Naive B cell (primary cell): ENCODE data around the gene DHX15. TPM values are rescaled to one million over a fixed set of nuclear protein-coding genes. Genes with fewer than 3 reads are reported as not detected.
A peak's percentile ranks its signal among the peaks of the same experiment; 100 is the strongest.

Source experiments
- ATAC-seq, 2 donors: fragments of 150-1000 bp; cut with Tn5 transposase; 2 replicates each; pipeline ENCODE4 v1.10.0; 2021; ENCODE audit warnings: low read depth in 2 of 2, mild to moderate bottlenecking in 2 of 2, moderate library complexity in 2 of 2
- DNase-seq: peaks from one replicate; pipeline ENCODE4 v3.0.0; 2022
- H3K27ac Mint-ChIP-seq, 6 donors: one replicate each; pipeline ENCODE4 v1.8.0; 2020 to 2022; ENCODE audit warnings: mild to moderate bottlenecking in 6 of 6, mixed read lengths in 6 of 6, moderate library complexity in 5 of 6, inconsistent platforms in 2 of 6
- H3K27me3 Mint-ChIP-seq, 3 donors: one replicate each; pipeline ENCODE4 v1.8.0; 2021 to 2022; ENCODE audit warnings: mixed read lengths in 3 of 3, mild to moderate bottlenecking in 1 of 3
- H3K36me3 Mint-ChIP-seq, 2 donors: one replicate each; pipeline ENCODE4 v1.8.0; 2020 to 2022; ENCODE audit warnings: mixed read lengths in 2 of 2, inconsistent platforms in 1 of 2, mild to moderate bottlenecking in 1 of 2
- H3K4me1 Mint-ChIP-seq, 3 donors: one replicate each; pipeline ENCODE4 v1.8.0; 2020 to 2022; ENCODE audit warnings: mixed read lengths in 3 of 3, inconsistent platforms in 1 of 3, mild to moderate bottlenecking in 1 of 3, moderate library complexity in 1 of 3
- H3K4me3 Mint-ChIP-seq, 8 donors: one replicate each; pipeline ENCODE4 v1.8.0; 2020 to 2022; ENCODE audit warnings: mild to moderate bottlenecking in 8 of 8, mixed read lengths in 8 of 8, moderate library complexity in 8 of 8, inconsistent platforms in 2 of 8
- H3K9me3 Mint-ChIP-seq, 7 donors: one replicate each; pipeline ENCODE4 v1.8.0; 2020 to 2022; ENCODE audit warnings: mixed read lengths in 7 of 7, mild to moderate bottlenecking in 5 of 7, inconsistent platforms in 2 of 7, moderate library complexity in 1 of 7
- polyA plus RNA-seq, 6 donors: library from polyadenylated mRNA; unstranded; fragments of 300-500 nt; fragmentation: Illumina TruSeq; gene quantifications; one replicate each; pipeline ENCODE4 v1.2.3, GENCODE V29; 2021; ENCODE audit warnings: low read depth in 6 of 6

Gene DHX15
- polyA plus RNA-seq, 6 donors from 2014 or later = 34.0 to 71.6 (median 44.1) TPM

GRCh38 chr4:24551492-24552289 lies 32.7 kb downstream of the DHX15 start:
- H3K4me3 Mint-ChIP-seq = no peak overlapping the region
- no peaks in the 10 kb centered on the region for H3K27me3 Mint-ChIP-seq
- no peak for DNase-seq
- peaks cover 5 to 19% of the 10 kb centered on the region in 2 donors for H3K36me3 Mint-ChIP-seq
- no peak for ATAC-seq
- no peaks in the 10 kb centered on the region for H3K9me3 Mint-ChIP-seq
- H3K4me1 Mint-ChIP-seq = peaks cover 18 to 24% (median 22%) of the 10 kb centered on the region in 3 donors
- H3K27ac Mint-ChIP-seq = no peak overlapping the region

GRCh38 chr4:24550441-24551175 lies 33.7 kb downstream of the DHX15 start:
- Mint-ChIP-seq H3K27me3 (no peaks in the 10 kb centered on the region), H3K27ac (no peak overlapping the region), H3K4me3 (no peak overlapping the region), H3K9me3 (no peaks in the 10 kb centered on the region), H3K4me1 (peaks cover 11 to 19% (median 17%) of the 10 kb centered on the region in 3 donors), H3K36me3 (peaks cover 5 to 19% of the 10 kb centered on the region in 2 donors)
- DNase-seq (no peak), ATAC-seq (no peak)

GRCh38 chr4:24547979-24548378 lies 36.4 kb downstream of the DHX15 start:
- Mint-ChIP-seq H3K9me3 (no peaks in the 10 kb centered on the region), H3K4me1 (peaks cover 8 to 22% (median 15%) of the 10 kb centered on the region in 3 donors), H3K27ac (peak overlapping the region in 1 of 6 donors; percentile 56)

GRCh38 chr4:24544208-24544988 lies 40.0 kb downstream of the DHX15 start:
- ATAC-seq (no peak), DNase-seq (no peak)
- no peaks in the 10 kb centered on the region for H3K27me3 Mint-ChIP-seq
- H3K4me3 Mint-ChIP-seq = no peak overlapping the region
- peak overlapping the region in 1 of 6 donors; percentile 28 for H3K27ac Mint-ChIP-seq
- peaks cover 8 to 16% (median 10%) of the 10 kb centered on the region in 3 donors for H3K4me1 Mint-ChIP-seq
- no peaks in the 10 kb centered on the region for H3K9me3 Mint-ChIP-seq
- peaks cover 10 to 34% of the 10 kb centered on the region in 2 donors for H3K36me3 Mint-ChIP-seq

More at GRCh38 chr4:24547979-24548378, 36.4 kb downstream of the DHX15 start:
- no peak for DNase-seq
- H3K4me3 Mint-ChIP-seq = no peak overlapping the region
- no peak for ATAC-seq
- H3K27me3 Mint-ChIP-seq = no peaks in the 10 kb centered on the region
- peaks cover 5 to 19% of the 10 kb centered on the region in 2 donors for H3K36me3 Mint-ChIP-seq

- Mint-ChIP-seq H3K36me3 (peaks cover 12 to 17% of the 10 kb centered on the region in 2 donors), H3K27me3 (no peaks in the 10 kb centered on the region), H3K9me3 (no peaks in the 10 kb centered on the region), H3K27ac (no peak overlapping the region), H3K4me3 (peak overlapping the region in 1 of 8 donors; percentile 21), H3K4me1 (peaks cover 0 to 5% (median 0%) of the 10 kb centered on the region in 3 donors)
- no peak for ATAC-seq
- no peak for DNase-seq
These were observed 47.3 kb downstream of the DHX15 start for GRCh38 chr4:24537025-24537424.

- ATAC-seq (no peak), DNase-seq (no peak)
- Mint-ChIP-seq H3K4me3 (no peak overlapping the region), H3K9me3 (no peaks in the 10 kb centered on the region), H3K36me3 (peaks cover 7 to 9% of the 10 kb centered on the region in 2 donors), H3K27me3 (no peaks in the 10 kb centered on the region), H3K4me1 (peaks cover 0 to 5% (median 0%) of the 10 kb centered on the region in 3 donors), H3K27ac (peak overlapping the region in 3 of 6 donors; percentile 0 to 73 (median 39))
These were observed 49.0 kb downstream of the DHX15 start for GRCh38 chr4:24535399-24535798.

GRCh38 chr4:24533364-24533763 lies 51.0 kb downstream of the DHX15 start:
- Mint-ChIP-seq H3K4me3 (no peak overlapping the region), H3K4me1 (peaks cover 0 to 5% (median 0%) of the 10 kb centered on the region in 3 donors), H3K36me3 (peaks cover 7 to 11% of the 10 kb centered on the region in 2 donors), H3K9me3 (no peaks in the 10 kb centered on the region), H3K27ac (peak overlapping the region in 1 of 6 donors; percentile 3), H3K27me3 (no peaks in the 10 kb centered on the region)
- no peak for ATAC-seq
- DNase-seq = no peak

GRCh38 chr4:24529555-24529954 lies 54.8 kb downstream of the DHX15 start:
- Mint-ChIP-seq H3K27ac (no peak overlapping the region), H3K4me3 (no peak overlapping the region)

GRCh38 chr4:24527371-24527770 lies 57.0 kb downstream of the DHX15 start:
- ATAC-seq = no peak
- Mint-ChIP-seq H3K4me1 (peaks cover 0 to 5% (median 0%) of the 10 kb centered on the region in 3 donors), H3K9me3 (no peaks in the 10 kb centered on the region), H3K27me3 (no peaks in the 10 kb centered on the region), H3K27ac (peak overlapping the region in 2 of 6 donors; percentile 9 to 53), H3K4me3 (no peak overlapping the region), H3K36me3 (peaks cover 7 to 16% of the 10 kb centered on the region in 2 donors)
- no peak for DNase-seq

More at GRCh38 chr4:24529555-24529954, 54.8 kb downstream of the DHX15 start:
- no peak for ATAC-seq
- Mint-ChIP-seq H3K4me1 (no peaks in the 10 kb centered on the region), H3K36me3 (peaks cover 7 to 11% of the 10 kb centered on the region in 2 donors), H3K9me3 (no peaks in the 10 kb centered on the region), H3K27me3 (no peaks in the 10 kb centered on the region)
- DNase-seq = no peak

GRCh38 chr4:24521544-24521943 lies 62.8 kb downstream of the DHX15 start:
- H3K27ac Mint-ChIP-seq = no peak overlapping the region
- ATAC-seq = no peak
- H3K36me3 Mint-ChIP-seq = peaks cover 9 to 19% of the 10 kb centered on the region in 2 donors

GRCh38 chr4:24519649-24520048 lies 64.7 kb downstream of the DHX15 start:
- Mint-ChIP-seq H3K36me3 (peaks cover 9 to 19% of the 10 kb centered on the region in 2 donors), H3K4me3 (no peak overlapping the region), H3K27ac (peak overlapping the region in 1 of 6 donors; percentile 43), H3K27me3 (no peaks in the 10 kb centered on the region), H3K4me1 (peaks cover 0 to 6% (median 0%) of the 10 kb centered on the region in 3 donors), H3K9me3 (no peaks in the 10 kb centered on the region)
- ATAC-seq = no peak
- DNase-seq = no peak

More at GRCh38 chr4:24521544-24521943, 62.8 kb downstream of the DHX15 start:
- no peaks in the 10 kb centered on the region for H3K27me3 Mint-ChIP-seq
- H3K4me1 Mint-ChIP-seq = peaks cover 0 to 6% (median 0%) of the 10 kb centered on the region in 3 donors
- no peak for DNase-seq
- no peaks in the 10 kb centered on the region for H3K9me3 Mint-ChIP-seq
- H3K4me3 Mint-ChIP-seq = no peak overlapping the region

GRCh38 chr4:24517676-24518075 lies 66.7 kb downstream of the DHX15 start:
- H3K4me1 Mint-ChIP-seq = peaks cover 0 to 4% (median 0%) of the 10 kb centered on the region in 3 donors
- peaks cover 5 to 14% of the 10 kb centered on the region in 2 donors for H3K36me3 Mint-ChIP-seq

GRCh38 chr4:24516926-24517325 lies 67.4 kb downstream of the DHX15 start:
- Mint-ChIP-seq H3K27me3 (no peaks in the 10 kb centered on the region), H3K4me1 (no peaks in the 10 kb centered on the region), H3K36me3 (peaks cover 0 to 13% of the 10 kb centered on the region in 2 donors), H3K27ac (peak overlapping the region in 1 of 6 donors; percentile 76), H3K4me3 (peak overlapping the region in 1 of 8 donors; percentile 1), H3K9me3 (no peaks in the 10 kb centered on the region)
- no peak for ATAC-seq
- DNase-seq = no peak

More at GRCh38 chr4:24517676-24518075, 66.7 kb downstream of the DHX15 start:
- Mint-ChIP-seq H3K4me3 (no peak overlapping the region), H3K27me3 (no peaks in the 10 kb centered on the region), H3K9me3 (no peaks in the 10 kb centered on the region), H3K27ac (no peak overlapping the region)
- ATAC-seq (no peak), DNase-seq (no peak)
